Stimulated activated CD8-positive, alpha-beta memory T cell treated with anti-CD3 and anti-CD28 coated beads, Interleukin-15, amount 100 ng/mL, for 24 hours (primary cell): ENCODE measurements around the gene MYO1B.

ENCODE experiments used
- DNase-seq: peaks from one replicate; pipeline ENCODE4 v3.0.0-alpha.2; 2020; ENCODE audit warnings: low read depth

Gene MYO1B

DNA sequence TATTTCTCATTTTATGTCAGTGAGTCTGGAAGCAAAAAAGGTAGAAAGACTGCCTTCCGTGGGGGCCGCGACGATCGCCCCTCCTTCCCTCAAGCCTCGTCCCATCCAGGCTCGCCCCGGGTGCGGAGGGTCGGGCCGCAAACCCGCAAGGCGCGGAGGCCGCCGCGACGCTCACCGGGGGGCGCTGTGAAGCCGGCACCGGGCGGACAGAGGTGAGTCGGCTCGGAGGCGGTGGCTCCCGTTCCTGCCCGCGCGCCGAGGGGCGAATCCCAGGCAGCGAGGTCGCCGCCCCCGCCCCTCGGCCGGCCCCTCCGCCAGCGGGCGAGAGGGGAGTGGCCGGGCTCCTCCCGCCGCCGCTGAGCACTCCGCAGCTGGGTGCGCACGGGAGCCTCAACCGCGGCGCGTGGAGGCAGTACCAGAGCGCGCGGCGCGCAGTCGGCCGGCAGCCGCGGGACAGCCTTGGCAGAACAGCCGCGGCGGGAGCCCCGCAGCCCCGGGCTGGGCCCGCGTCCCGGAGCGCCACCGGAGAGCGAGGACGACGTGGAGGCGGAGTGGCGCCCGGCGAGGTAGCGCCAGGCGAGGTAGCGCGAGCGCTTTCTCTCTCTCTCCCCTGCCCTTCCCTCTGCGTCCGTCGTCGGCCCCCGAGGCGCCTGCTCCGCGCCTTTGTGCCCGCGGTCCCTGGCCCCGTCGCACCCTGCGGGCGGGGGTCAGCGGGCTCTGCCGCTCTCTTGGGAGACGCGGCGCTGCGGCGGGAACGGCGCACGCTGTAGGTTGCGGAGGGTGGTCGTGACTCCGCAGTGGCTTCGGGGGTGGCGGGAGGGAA lies at the start of gene MYO1B:
Gene MYO1B, plus strand, starts transcription at position 359 of the 823 bp plus-strand sequence. CDS start 31,492 bp downstream, outside the sequence.
- DNase-seq, result peak; percentile 6

DNA sequence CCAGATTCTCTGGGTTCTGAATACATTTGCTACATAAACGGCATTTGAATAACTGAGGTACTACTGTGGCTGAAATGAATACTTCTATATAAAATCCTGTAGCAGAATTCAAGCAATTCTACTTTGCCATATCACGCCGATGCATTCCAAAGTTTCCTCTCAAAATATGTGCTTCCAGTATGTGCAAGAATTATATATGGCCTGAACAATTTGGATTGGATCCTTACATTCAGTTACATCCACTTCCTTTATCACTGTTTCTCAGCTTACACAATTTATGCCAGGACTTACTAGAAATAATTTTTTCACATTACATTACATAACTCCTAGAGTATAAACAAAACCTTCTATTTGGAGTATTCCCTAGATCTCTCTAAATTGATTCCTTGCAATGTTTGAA lies 48.1 kb upstream of the MYO1B start:
- DNase-seq, result no peak

DNA sequence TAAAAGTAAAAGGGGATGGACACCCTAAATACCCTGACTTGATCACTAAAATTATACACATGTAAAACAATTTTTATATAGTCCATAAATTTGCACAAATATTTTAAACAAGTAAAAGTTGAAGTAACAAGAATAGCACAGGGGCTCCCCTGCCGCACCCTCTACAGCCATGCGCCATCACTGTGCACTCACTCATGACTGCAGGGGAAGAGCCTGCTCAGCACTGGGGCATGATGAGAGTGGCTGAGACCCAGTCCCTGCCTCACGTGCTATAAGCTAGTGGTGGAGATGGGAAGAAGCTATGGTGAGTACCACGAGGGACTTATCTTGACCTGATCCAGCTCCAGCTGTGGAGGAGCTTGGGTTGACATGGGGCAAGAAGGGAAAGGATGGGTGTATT lies 46.9 kb upstream of the MYO1B start:
- no peak for DNase-seq

DNA sequence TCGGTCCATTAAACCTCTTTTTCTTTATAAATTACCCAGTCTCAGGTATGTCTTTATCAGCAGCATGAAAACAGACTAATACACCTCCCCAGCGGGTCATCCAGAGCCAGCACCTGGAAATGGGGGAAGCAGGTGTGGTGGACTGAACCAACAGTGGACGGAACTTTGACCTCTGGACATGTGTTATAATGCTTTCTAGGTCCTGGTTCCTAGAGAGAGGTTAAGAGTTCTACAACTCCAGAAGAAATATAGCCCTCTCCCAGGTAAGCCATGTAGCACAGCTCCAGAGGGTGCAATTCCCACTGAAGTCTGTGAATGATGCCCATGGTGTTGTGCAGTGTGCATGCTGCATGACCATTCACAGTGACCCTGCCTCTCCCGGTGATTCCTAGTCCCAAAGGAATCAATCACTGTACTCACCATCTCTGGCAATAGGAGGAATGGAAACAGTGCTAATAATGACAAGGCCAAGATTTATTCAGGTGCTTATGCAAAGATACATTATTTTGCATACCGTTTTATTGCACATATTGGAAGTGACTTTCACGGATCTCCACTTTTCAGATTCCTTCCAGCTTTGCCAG lies 45.2 kb upstream of the MYO1B start:
- DNase-seq, result no peak

DNA sequence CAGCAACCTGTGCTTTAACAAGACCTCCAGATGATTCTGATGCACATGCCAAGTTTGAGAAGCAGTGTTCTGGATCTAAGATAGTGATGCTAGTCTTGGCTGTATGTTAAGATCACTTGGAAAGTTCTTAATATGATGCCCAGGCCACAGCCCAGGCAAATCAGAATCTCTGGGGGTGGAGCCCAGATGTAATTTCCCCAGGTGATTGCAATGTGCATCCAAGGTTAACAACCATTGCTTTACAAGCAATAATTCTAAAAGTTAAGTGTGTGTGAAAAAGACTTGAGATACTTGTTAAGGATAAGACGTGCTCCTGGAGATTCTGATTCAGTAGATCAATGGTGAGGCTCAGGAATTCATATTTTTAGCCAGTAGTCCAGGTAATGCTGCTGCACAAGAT lies 44.3 kb upstream of the MYO1B start:
- no peak for DNase-seq

DNA sequence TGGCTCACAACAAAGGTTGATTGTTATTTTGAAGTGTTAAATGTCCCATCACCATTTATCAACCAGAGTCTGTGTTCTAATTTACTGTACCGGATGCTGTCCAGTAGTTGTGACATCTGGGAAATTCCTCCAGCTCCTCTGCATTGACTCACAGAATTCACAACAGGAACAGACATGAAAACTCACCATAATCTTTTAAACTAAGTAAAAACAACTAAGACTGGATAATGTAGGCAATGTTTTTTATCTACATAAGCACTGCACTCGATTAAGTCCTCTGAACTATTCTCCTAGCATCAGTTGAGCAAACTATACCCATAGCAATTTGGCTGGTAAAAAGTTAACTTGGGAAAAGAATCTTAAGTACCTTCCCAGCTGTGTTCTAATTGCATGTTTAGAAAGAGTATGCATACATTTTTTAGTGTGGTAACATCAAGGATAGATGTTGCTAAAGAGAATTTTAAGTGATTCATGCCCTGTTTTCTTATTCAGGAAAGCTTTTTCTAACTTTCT lies 42.9 kb upstream of the MYO1B start:
- no peak for DNase-seq

DNA sequence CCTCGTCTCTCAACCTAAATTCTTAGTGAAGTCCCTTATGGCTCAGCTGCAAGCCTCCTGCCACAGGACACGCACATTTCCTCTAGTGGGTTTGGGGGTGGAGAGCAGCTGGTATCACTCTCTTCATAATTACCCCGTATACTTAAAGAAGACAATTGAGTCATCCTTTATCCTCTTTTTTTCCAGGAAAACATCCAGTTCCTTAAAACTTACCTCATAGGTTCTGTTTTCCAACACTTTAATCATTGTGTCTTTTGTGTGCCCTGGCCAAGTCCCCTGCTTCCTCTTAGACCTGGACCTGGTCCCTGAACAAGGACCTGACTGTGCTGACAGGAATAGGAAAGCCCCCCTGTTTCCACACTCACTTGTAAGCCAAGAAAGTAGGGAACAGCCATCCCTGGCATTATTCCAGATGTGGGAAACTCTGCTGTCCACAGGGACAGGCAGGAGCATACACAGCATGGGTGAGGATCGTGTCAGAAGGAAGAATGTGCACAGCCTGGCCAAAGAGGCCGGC lies 42.3 kb upstream of the MYO1B start:
- DNase-seq, result no peak

DNA sequence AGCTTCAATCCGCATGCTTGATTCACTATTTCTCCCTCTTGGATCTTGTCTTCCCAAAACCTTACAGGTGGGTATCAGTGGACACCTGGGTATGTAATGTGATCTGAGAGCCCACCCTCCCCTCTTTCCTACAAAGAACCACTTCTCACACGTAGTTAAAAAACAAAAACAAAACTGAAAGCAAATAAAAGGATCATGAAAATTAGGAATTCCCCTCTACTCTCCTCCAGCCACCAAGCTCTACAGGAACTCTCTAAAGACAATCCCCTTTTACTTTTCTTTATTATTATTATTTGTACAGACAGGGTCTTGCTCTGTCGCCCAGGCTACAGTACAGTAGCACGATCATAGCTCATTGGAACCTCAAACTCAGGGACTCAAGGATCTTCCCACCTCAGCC lies 40.8 kb upstream of the MYO1B start:
- DNase-seq, result no peak

DNA sequence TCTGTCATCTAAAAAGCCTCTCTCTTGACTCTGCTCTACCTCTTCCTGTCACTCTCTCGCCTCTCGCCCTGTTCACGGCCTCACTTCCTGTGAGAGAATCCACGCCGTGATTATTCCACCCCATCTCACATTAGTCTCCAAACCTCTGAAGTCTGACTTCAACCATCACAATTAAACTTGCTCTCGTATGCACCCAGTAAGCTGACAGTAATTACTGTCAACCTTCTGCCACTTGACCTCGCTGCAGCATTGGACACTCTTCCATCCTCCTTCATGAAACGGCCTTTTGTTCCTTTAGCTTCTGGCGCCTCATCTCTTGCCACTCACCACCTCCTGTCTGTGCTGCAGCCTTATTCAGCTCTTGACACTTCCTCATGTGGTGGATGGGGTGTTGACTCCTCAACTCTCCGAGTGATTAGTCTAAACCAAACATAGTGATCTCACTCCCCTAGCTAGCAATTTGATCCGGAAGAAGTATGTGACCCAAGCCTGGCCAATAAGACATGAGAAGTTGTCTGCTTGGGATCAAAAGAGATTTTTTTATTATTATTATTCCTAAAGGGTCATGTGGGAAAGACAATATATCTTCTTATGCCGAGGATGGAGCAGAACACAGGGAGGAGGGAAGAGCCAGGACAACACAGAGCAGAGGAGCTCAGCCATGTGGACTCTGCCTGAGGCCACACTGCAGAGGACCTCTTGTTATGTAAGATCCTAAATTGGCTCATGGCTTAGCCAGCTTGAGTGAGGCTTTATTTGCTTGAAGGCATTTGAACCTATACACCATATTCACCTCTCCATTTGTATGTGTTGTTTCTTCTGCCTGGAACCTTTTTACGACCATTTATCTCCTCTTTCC lies 38.4 kb upstream of the MYO1B start:
- no peak for DNase-seq

DNA sequence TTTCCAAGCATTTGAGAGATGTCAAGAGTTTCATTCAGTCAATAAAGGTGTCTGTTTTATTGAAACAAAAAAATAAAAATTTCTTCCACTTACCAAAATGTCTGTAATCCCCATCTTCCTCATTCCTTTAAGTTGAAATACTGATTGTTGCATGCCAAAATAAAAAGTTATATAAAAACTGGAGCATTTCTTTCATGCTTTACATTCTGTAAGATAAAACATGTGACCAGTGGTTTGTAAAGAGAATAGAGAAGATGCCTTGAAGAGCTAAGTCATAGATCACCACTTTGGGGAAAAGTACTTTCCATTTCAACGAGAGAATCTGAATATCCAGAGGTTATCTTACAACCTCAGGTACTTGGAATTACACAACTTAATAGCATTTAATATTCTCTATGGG lies 35.9 kb upstream of the MYO1B start:
- no peak for DNase-seq

DNA sequence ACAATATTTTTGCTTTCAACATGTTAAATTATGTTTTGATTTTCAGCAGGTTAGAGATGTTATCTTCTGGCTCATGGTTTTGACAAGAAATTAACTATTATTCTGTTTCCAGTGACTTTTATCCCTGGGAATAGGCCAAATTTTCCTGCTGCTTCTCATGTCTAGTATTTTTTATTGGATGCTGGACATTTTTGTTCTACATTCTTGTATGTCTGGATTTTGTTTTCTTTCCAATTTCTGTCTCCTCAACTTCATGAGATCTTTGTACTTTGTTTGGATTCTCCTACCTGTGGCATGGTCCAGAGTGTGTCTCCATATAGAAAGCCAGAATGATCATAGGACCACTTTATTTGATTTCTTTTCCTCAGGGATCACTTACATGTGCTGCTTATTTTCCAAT lies 33.1 kb upstream of the MYO1B start:
- no peak for DNase-seq

DNA sequence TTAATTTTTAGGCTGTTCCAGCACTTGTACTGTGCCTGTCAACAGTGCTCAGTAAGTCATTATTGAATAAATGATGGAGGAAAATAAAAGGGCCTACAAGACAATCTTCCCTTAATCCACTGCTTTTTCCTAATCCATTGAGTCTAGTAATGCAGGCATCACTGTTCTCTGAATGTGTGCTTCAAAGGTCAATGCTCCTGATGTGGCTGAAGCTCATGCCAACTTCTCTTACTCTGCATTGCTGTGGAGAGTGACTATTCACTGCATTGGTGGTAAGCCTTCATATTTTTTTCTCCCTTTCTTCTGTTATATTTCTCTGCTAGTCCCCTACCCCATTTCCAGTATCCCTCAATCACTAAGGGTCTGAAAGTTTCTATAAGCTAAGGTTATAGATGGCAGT lies 31.9 kb upstream of the MYO1B start:
- DNase-seq, result no peak

DNA sequence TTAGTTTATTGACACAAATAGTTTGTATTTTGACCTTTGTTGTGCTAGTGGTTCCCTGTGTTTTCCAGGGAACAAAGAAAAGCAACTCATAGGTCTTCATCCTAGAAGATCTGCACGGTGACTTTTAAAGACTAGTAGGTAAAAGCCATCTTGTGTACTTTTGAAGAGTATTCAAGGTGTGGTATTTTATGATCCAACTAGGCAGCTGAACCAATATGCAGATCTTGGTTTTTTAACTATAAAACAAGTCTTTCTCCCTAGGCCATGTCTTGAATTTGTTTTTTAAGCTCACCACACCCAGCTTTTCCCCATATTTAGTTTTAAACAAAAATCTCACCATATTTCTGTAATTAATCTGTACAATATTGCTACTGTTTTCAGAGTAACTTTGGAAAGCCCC lies 30.0 kb upstream of the MYO1B start:
- DNase-seq, result no peak

DNA sequence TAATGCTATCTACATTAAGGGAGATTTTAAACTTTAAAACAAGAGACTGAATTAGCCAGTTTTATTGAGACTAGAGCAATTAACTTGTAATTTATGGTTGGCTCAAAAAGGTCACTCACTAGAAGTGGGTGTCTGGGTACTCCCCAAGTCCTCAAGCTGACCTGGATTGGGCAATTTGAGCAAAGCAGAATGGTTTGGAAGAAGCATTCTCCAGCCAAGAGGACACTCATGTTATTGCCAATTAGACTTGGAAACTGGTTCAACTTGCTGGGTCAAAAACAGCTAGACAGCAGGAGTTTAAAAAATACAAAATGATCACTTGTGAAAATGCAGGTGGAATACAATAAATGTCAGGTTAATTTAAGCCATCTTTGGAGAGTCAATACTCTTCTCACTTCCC lies 29.5 kb upstream of the MYO1B start:
- DNase-seq, result no peak

DNA sequence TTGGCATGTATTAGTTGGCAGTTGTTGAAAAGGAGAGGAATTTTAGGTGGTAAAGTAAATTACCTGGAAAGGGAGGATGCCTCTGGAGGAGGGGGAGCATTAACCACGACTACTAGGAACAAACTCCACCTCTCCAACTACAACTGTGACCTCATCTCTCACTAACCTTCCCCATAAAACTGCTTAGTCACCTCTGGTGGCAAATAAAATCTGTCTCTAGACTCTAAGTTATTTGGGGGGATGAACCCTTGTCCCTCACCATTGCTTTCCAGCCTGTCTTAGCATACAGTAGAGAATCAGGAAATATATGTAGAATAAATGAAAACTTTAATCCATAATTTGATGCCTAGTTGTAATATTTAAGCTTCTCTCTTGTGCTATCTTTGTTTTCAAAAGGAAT lies 27.6 kb upstream of the MYO1B start:
- no peak for DNase-seq

DNA sequence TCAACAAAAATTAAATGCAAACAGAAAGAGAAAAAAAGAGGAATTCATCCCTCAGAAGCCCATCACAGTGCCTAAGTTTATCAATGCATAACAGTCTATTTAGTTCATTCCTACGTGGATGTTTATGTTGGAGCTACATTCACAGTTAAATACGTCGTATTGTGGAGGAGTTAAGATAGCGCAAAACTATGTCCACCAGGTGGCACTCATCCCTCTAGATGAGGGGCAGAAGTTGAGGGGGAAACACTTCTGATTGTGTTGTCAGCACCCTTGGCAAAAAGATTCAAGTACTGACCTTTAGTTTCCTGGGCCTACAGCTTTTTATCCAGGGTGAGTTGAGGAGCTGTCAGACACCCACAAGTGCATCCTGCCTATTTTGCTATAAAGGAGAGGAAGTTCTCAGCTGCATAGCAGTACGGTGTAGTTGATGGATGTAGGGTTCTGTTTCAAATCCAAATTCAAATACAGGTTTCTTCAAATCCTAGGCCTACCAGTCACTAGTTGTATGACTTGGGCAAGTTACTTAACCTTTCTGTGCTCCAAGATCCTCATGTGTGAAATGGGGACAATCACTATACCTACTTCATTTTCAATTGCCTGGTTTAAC lies 26.8 kb upstream of the MYO1B start:
- no peak for DNase-seq

DNA sequence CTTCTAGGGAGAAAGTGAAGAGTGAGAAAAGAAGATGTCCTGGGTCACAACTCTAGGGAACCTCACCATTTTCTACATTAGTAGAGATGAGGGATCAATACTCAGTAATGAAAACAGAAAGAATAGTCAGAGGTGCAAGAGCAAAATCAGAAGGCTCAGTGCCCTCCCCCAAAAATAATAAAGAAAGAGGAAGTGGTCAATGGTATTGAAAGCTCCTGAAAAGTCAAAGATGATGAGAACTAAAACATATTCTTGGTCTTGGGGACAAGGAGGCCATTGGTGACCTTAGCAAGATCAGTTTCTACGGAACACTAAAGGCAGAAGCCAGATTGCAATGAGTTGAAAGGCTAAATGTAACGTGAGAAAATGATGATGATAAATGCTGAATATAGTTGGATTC lies 24.5 kb upstream of the MYO1B start:
- no peak for DNase-seq

DNA sequence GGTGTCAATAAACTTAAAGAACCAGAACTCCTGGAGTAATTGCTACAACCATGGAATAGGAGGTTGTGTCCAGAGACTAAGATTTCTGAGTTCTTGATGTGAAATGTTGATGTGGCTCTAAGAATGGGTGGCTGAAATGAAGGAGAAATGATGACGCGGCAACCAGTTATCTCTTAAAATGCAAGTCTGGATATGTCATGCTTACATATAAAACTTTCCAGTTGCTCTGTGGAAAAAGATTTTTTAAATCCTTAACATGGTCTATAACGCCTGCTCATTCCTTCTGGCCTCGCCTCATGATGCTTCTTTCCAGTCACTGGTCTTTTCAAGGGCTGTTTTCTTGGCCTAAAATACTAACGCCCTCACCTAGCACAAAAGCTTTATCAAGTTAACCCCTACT lies 23.5 kb upstream of the MYO1B start:
- DNase-seq, result no peak

DNA sequence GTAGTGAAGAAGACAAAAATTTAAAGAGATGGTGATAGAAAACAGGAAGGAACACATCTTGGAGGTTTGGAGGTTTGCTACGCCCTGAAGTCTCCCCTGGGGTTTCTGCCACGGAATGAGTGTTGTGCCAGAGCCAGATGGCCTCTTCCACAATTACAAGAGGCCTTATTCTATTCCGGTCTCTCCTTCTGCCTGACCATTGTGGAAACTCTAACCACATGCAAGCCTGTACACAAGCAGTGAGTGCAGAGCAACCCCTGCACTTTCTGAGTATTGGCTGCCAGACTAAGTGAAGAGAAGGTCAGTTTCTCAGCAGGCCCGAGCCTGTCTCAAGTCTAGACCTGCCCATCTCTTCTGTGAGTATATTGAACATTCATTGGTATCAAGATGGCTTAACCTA lies 22.7 kb upstream of the MYO1B start:
- no peak for DNase-seq

DNA sequence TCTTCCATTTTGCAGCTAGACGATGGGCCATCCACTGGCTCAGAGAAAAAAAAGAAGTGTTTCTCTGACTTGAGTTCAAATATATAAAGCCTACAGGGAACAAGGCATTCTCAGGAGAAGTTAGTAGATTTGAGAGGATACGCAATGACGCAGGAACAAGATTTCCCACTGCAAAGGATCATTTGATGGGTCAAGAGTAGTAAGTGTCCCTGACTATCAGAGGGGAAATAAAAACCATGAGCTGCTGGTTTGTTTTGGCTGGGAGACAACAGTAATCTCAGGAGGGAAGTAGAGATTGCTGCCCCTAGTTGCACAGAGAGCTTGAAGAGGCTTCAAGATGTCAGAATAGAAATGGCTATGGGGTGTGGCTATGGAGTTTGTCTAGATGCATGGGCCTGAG lies 22.3 kb upstream of the MYO1B start:
- no peak for DNase-seq

DNA sequence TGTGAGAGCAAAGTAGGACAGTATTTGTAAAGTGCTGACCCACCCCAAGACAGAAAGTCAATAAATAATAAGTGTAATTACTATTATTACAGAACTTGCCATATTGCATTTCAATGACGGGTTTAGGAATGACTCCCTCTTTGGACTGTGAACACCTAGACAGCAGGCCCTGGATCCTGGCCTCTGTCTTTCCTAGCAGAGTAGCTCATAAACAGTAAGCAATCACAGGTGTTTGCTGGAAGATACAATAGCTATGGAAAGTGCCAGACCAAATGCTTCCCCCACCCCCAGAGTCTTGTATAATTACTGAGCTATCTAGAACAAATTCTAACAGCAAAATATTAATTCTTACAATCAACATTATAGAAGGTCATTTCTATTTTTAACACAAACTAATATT lies 20.1 kb upstream of the MYO1B start:
- DNase-seq, result no peak

DNA sequence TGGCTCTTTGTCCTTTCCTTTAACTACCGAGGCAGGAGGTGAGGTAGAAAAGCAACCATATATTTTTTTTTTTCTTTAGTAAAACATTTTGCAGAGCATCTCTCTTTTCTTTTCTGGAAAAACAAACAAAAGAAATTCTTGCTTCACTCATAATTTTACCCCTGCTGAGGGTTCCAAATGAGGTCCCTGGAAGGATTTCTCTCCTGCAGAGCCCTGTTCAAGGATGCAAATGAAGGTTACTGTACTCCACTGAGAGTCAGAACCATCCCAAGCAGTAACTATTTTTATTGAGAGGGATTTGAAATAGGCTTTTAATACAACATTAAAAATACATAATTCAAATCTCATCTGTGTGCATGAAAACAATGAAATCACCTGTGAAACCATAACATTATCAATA lies 19.5 kb upstream of the MYO1B start:
- no peak for DNase-seq
